H1 (cell line): ENCODE measurements around the gene ZNF652. TPM values are rescaled to one million over a fixed set of nuclear protein-coding genes. Genes with fewer than 3 reads are reported as not detected.

Experiments used
- NRF1 ChIP-seq: IDR thresholded peaks from 2 replicates; pipeline ENCODE4 v1.6.1; 2011; ENCODE audit warnings: mild to moderate bottlenecking, low read depth, low read length, improper control_type of control experiment
- polyA plus RNA-seq, 7 experiments: library from polyadenylated mRNA; depleted of rRNA in 3 of 7; stranded (reverse) in 5 of 7; unstranded in 2 of 7; fragments of >200 nt in 5 of 7; fragments of 200-250 nt in 2 of 7; gene quantifications; 1 replicate in 5 of 7; 2 replicates in 1 of 7; 4 replicates in 1 of 7; pipeline versions ENCODE4 v1.2.1 to v1.2.3, GENCODE V29; 2011 to 2013; ENCODE audit warnings: missing spikeins in 2 of 7, mixed read lengths in 2 of 7
- total RNA-seq: library from RNA; stranded (reverse); fragmentation: NEBNext Ultra II Directional; extraction: Animal tissue kit (Norgen Biotek cat#: 25700); gene quantifications from 2 replicates; pipeline ENCODE4 v1.2.1, GENCODE V29; 2021
- TF ChIP-seq, protein P1 (sequence below): fragments of 300-600 bp; sonication (generic); IDR thresholded peaks from 2 replicates; pipeline ENCODE4 v1.7.1; 2012; ENCODE audit warnings: low read length, moderate library complexity, mild to moderate bottlenecking, inconsistent platforms; ENCODE audit not compliant: insufficient replicate concordance

Gene ZNF652
- total and polyA plus RNA-seq, 2 of the 8 experiments (the other 6 are each of a cell fraction or from before 2014, with no cell fraction given) = 13.5 to 39.6 TPM

DNA sequence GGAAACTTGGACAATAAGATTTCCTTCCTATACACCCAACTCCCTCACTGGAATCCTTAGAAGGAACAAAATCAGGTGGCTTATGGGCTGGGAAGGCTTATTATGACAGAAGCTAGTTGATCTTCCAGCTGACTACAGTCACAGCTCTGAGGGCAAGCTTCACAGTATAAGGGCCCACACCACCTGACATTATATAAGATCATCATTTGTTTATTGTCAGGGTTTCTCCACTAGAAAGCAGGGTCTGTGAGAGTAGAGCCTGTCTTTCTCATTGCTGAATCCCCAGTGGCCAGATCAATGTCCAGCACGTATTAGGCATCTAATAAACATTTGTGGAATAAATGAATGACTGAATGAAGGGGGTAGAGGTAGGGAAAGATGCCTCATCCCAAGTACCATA, 73.7 kb downstream of the ZNF652 start (continued):
- TF ChIP-seq, protein P1, sequence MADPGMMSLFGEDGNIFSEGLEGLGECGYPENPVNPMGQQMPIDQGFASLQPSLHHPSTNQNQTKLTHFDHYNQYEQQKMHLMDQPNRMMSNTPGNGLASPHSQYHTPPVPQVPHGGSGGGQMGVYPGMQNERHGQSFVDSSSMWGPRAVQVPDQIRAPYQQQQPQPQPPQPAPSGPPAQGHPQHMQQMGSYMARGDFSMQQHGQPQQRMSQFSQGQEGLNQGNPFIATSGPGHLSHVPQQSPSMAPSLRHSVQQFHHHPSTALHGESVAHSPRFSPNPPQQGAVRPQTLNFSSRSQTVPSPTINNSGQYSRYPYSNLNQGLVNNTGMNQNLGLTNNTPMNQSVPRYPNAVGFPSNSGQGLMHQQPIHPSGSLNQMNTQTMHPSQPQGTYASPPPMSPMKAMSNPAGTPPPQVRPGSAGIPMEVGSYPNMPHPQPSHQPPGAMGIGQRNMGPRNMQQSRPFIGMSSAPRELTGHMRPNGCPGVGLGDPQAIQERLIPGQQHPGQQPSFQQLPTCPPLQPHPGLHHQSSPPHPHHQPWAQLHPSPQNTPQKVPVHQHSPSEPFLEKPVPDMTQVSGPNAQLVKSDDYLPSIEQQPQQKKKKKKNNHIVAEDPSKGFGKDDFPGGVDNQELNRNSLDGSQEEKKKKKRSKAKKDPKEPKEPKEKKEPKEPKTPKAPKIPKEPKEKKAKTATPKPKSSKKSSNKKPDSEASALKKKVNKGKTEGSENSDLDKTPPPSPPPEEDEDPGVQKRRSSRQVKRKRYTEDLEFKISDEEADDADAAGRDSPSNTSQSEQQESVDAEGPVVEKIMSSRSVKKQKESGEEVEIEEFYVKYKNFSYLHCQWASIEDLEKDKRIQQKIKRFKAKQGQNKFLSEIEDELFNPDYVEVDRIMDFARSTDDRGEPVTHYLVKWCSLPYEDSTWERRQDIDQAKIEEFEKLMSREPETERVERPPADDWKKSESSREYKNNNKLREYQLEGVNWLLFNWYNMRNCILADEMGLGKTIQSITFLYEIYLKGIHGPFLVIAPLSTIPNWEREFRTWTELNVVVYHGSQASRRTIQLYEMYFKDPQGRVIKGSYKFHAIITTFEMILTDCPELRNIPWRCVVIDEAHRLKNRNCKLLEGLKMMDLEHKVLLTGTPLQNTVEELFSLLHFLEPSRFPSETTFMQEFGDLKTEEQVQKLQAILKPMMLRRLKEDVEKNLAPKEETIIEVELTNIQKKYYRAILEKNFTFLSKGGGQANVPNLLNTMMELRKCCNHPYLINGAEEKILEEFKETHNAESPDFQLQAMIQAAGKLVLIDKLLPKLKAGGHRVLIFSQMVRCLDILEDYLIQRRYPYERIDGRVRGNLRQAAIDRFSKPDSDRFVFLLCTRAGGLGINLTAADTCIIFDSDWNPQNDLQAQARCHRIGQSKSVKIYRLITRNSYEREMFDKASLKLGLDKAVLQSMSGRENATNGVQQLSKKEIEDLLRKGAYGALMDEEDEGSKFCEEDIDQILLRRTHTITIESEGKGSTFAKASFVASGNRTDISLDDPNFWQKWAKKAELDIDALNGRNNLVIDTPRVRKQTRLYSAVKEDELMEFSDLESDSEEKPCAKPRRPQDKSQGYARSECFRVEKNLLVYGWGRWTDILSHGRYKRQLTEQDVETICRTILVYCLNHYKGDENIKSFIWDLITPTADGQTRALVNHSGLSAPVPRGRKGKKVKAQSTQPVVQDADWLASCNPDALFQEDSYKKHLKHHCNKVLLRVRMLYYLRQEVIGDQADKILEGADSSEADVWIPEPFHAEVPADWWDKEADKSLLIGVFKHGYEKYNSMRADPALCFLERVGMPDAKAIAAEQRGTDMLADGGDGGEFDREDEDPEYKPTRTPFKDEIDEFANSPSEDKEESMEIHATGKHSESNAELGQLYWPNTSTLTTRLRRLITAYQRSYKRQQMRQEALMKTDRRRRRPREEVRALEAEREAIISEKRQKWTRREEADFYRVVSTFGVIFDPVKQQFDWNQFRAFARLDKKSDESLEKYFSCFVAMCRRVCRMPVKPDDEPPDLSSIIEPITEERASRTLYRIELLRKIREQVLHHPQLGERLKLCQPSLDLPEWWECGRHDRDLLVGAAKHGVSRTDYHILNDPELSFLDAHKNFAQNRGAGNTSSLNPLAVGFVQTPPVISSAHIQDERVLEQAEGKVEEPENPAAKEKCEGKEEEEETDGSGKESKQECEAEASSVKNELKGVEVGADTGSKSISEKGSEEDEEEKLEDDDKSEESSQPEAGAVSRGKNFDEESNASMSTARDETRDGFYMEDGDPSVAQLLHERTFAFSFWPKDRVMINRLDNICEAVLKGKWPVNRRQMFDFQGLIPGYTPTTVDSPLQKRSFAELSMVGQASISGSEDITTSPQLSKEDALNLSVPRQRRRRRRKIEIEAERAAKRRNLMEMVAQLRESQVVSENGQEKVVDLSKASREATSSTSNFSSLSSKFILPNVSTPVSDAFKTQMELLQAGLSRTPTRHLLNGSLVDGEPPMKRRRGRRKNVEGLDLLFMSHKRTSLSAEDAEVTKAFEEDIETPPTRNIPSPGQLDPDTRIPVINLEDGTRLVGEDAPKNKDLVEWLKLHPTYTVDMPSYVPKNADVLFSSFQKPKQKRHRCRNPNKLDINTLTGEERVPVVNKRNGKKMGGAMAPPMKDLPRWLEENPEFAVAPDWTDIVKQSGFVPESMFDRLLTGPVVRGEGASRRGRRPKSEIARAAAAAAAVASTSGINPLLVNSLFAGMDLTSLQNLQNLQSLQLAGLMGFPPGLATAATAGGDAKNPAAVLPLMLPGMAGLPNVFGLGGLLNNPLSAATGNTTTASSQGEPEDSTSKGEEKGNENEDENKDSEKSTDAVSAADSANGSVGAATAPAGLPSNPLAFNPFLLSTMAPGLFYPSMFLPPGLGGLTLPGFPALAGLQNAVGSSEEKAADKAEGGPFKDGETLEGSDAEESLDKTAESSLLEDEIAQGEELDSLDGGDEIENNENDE = no peak
- TF ChIP-seq NRF1 = no peak
- TF ChIP-seq, all 59 proteins: peak for 0
